HG03196 (cell line): ENCODE measurements around the gene FLNB.

Experiments used
- ATAC-seq: cut with Tn5 transposase; IDR thresholded peaks from one replicate; pipeline ENCODE4 v1.9.1; 2021; ENCODE audit not compliant: unreplicated experiment

FLNB gene

GRCh38 chr3:58008141-58009025 is at the start of gene FLNB:
Gene FLNB (plus strand): TSS chr3:58008422. CDS start chr3:58008565, 143 bp downstream.
- ATAC-seq: peak; percentile 59

GRCh38 chr3:57958642-57959422 is 49.4 kb upstream of the FLNB start:
- ATAC-seq: no peak

- no peak for ATAC-seq
Measured at GRCh38 chr3:57959423-57960173, 48.6 kb upstream of the FLNB start.

GRCh38 chr3:57960174-57960505 is 48.1 kb upstream of the FLNB start:
- no peak for ATAC-seq

GRCh38 chr3:57961177-57961827 is 46.9 kb upstream of the FLNB start:
- ATAC-seq: no peak

DNA sequence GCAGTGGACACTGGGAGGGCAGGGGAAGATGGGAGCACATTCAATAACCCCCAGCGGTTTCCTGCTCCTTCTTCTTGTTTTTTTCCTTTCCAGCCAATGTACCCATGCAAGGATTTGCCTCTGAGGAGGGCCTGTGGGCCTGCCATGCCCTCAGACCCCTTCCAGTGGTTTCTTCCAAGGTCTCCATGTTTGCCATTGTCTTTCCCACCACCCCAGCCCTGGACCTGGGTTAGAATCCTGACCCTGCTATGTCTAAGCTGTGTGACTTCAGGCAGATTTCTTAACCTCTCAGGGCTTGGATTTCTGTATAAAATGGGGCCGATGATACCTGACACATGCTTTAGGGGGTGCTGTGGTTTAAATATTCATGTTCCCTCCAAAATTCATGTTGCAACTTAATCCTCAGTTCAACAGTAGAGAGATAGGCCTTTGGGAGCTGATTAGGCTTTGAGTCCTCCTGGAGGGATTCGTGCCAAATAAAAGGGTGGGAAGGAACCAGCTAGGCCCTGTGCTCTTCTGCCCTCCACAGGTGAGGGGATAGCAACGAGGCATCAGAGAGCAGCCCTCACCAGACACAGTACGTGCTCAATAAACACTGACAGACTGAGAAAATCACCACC is 46.3 kb upstream of the FLNB start:
- no peak for ATAC-seq

- ATAC-seq: no peak
Measured at GRCh38 chr3:57962448-57962834, 45.8 kb upstream of the FLNB start.

- no peak for ATAC-seq
Measured at GRCh38 chr3:57963811-57964346, 44.3 kb upstream of the FLNB start.

- ATAC-seq: no peak
Measured at GRCh38 chr3:57966829-57967228, 41.4 kb upstream of the FLNB start.

- ATAC-seq: no peak
Measured at GRCh38 chr3:57967590-57967989, 40.6 kb upstream of the FLNB start.

DNA sequence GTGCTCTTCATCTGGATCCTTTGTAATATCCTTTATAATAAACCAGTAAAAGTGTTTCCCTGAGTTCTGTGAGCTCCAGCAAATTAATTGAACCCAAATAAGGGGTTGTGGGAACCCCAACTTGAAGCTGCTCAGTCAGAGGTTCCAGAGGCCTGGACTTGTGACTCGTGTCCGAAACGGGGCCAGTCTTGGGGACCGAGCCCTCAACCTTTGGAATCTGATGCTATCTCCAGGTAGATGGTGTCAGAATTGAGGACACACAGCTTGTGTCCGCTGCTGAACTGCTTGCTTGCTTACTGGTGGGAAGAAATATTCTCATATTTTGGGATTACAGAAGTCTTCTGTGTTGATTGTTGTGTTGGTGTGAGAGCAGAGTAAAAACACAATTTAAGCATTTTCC is 39.7 kb upstream of the FLNB start:
- no peak for ATAC-seq

- ATAC-seq: no peak
Measured at GRCh38 chr3:57971975-57972374, 36.2 kb upstream of the FLNB start.

- no peak for ATAC-seq
Measured at GRCh38 chr3:57972531-57973111, 35.6 kb upstream of the FLNB start.

- ATAC-seq: no peak
Measured at GRCh38 chr3:57973715-57974477, 34.3 kb upstream of the FLNB start.

DNA sequence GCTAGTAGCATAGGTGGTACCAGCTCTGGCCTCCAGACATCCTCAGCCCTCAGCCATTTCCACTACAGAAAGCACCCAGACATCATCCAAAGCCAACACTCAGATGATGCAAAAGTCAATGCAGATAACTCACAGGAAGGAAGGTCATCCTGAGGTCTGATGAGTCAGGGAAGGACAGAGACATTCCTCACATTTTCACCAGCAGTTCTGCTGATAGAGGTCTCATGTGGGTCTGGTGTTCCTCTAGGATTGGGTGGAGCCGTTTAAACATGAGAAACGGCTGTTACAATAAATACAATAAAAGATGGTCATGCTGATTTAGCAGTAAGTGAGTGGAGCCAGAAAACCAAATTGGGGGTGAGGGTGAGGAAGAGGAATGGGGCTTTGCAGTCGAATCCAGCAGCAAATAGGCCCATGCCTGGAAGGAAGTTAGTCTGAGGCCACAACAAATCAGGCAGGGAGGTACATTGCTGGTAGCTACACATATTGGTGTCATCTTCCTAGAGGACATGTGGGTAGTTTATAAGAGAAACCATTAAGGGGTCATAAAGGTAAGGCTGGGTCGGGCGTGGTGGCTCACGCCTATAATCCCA is 33.3 kb upstream of the FLNB start:
- ATAC-seq: no peak

DNA sequence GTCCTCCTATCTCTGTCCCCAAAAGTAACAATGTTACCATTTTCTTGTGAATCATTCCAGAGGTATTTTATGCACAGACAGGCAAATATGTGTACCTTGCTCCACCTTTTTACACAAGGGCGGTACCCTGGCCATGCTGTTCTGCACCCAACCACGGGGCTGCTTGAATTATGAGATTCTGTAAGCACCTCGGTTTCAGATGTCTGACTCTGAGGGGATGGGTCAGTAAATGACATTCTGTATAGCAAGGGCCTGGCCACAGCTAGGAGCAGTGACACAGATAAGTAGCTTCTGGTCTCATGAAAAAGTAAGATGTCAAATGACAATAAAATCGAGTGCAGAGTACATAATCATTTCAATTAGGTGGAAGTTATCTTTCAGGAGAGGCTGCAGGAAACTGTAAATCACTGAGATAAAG is 30.4 kb upstream of the FLNB start:
- ATAC-seq: no peak

DNA sequence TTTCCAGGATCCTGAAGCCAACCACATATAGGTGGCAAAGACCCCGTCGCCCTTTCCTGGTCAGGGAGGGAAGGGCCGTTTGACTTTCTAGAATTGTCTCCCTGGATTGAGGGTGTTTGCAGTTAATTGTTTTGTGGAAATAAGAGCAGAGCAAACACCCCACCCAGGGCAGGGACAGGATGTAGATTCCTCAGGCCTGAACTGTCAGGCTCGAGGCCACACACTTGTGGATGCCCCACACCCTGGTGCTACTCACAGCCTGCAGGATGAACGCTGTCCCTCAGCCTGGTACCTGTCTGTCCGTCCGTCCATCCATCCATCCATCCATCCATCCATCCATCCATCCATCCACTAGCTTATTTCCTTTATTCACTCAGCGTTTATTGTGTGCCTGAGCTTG is 29.9 kb upstream of the FLNB start:
- no peak for ATAC-seq

GRCh38 chr3:57980416-57980815 is 27.8 kb upstream of the FLNB start:
- no peak for ATAC-seq
